Stimulated activated naive CD8-positive, alpha-beta T cell treated with anti-CD3 and anti-CD28 coated beads, Interleukin-15, Interleukin-2, amounts not matched to agents 100 U/mL and 50 U/mL, for 24 hours (primary cell): ENCODE measurements around the gene BTAF1.

ENCODE experiments used
- ATAC-seq: fragments of 150-1000 bp; cut with Tn5 transposase; one replicate; pipeline ENCODE4 v1.10.0; 2021
- DNase-seq: peaks from one replicate; pipeline ENCODE4 v3.0.0; 2021

BTAF1 gene

GRCh38 chr10:92052741-92053140, 129.2 kb downstream of the BTAF1 start:
- no peak for DNase-seq
- ATAC-seq: no peak

- no peak for DNase-seq
- no peak for ATAC-seq
These were observed 131.2 kb downstream of the BTAF1 start for GRCh38 chr10:92054807-92055206.

- ATAC-seq (no peak), DNase-seq (no peak)
These were observed 138.7 kb downstream of the BTAF1 start for GRCh38 chr10:92062273-92062672.

GRCh38 chr10:92064506-92064905, 140.9 kb downstream of the BTAF1 start:
- ATAC-seq: no peak
- no peak for DNase-seq

GRCh38 chr10:92066386-92066785, 142.8 kb downstream of the BTAF1 start:
- DNase-seq: no peak
- no peak for ATAC-seq

- DNase-seq: no peak
- ATAC-seq: no peak
These were observed 145.3 kb downstream of the BTAF1 start for GRCh38 chr10:92068900-92069299.

- no peak for DNase-seq
- ATAC-seq: no peak
These were observed 150.7 kb downstream of the BTAF1 start for GRCh38 chr10:92074126-92074887.

- no peak for ATAC-seq
- no peak for DNase-seq
These were observed 152.3 kb downstream of the BTAF1 start for GRCh38 chr10:92075829-92076228.

GRCh38 chr10:92076722-92077121, 153.2 kb downstream of the BTAF1 start:
- no peak for DNase-seq
- ATAC-seq: no peak

GRCh38 chr10:92079003-92079402, 155.4 kb downstream of the BTAF1 start:
- DNase-seq (no peak), ATAC-seq (no peak)
